22Rv1 (cell line): ENCODE data around the gene RIMS3.
A peak's percentile ranks its signal among the peaks of the same experiment; 100 is the strongest.

ENCODE experiments used
- H3K27ac ChIP-seq: fragments of 450-650 bp; 2 replicates; pipeline ENCODE4 v1.5.1; 2017
- CTCF ChIP-seq: fragments of 450-650 bp; IDR thresholded peaks from 2 replicates; pipeline ENCODE4 v1.5.1; 2017; ENCODE audit warnings: mild to moderate bottlenecking
- ZFX ChIP-seq: fragments of 450-650 bp; IDR thresholded peaks from 2 replicates; pipeline ENCODE4 v1.6.1; 2017; ENCODE audit warnings: antibody characterized with exemption, borderline replicate concordance

RIMS3 gene

GRCh38 chr1:40650075-40650474, 15.4 kb downstream of the RIMS3 start:
- TF ChIP-seq CTCF (peak; percentile 49), ZFX (no peak)
- H3K27ac ChIP-seq, result no peak overlapping the region

- no peak overlapping the region for H3K27ac ChIP-seq
Observed at GRCh38 chr1:40649592-40649930, 15.9 kb downstream of the RIMS3 start.

GRCh38 chr1:40648928-40649591, 16.4 kb downstream of the RIMS3 start:
- TF ChIP-seq CTCF, result no peak
- TF ChIP-seq ZFX, result no peak
- H3K27ac ChIP-seq, result no peak overlapping the region

More at GRCh38 chr1:40649592-40649930, 15.9 kb downstream of the RIMS3 start:
- TF ChIP-seq ZFX (no peak), CTCF (no peak)

- no peak overlapping the region for H3K27ac ChIP-seq
Observed at GRCh38 chr1:40648200-40648599, 17.3 kb downstream of the RIMS3 start.

GRCh38 chr1:40646315-40646714, 19.2 kb downstream of the RIMS3 start:
- TF ChIP-seq CTCF, result no peak
- TF ChIP-seq ZFX, result no peak
- H3K27ac ChIP-seq, result no peak overlapping the region

More at GRCh38 chr1:40648200-40648599, 17.3 kb downstream of the RIMS3 start:
- TF ChIP-seq CTCF, result no peak
- no peak for TF ChIP-seq ZFX

- H3K27ac ChIP-seq, result no peak overlapping the region
- TF ChIP-seq ZFX (no peak), CTCF (no peak)
Observed at GRCh38 chr1:40645118-40645680, 20.3 kb downstream of the RIMS3 start.

GRCh38 chr1:40641601-40642242, 23.8 kb downstream of the RIMS3 start:
- H3K27ac ChIP-seq, result no peak overlapping the region
- TF ChIP-seq CTCF (no peak), ZFX (no peak)
